GM19467 (cell line): Measurements from ENCODE around the gene NDE1.
"Not testable (repeated sequence)": the region's sequence is repeated elsewhere in the genome, so short reads cannot be mapped to it uniquely, and the experiment has no call there.

Experiments used
- ATAC-seq: cut with Tn5 transposase; IDR thresholded peaks from one replicate; pipeline ENCODE4 v1.9.1; 2021; ENCODE audit warnings: mild to moderate bottlenecking, moderate library complexity; ENCODE audit not compliant: unreplicated experiment

Gene NDE1

DNA sequence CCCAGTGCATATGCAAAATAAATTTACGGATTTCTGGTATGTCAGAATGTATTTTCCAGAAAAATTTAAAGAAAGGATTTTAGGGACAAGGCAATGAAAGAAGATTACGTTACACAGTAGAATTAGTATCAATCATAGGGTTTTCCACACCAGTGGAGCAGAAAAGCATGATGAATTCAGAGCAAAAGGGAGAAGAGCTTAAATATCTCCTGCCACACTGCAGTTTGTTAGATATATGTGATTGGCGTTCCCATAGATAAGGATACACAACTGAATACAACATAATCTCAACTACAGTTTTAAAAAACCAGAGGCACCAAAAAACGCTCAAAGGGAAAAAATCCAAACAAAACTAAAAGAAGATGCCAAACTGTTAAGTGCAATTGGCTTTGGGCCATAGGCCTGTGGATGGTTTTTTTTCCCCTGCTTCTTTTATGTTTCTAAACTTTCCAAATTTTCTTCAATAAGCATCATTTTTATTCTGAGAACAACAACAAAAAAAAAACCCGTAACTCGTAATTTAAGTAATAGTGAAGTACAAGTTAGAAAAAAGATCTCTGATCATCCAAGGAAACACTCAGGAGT lies 29.3 kb upstream of the NDE1 start:
- ATAC-seq = no peak

DNA sequence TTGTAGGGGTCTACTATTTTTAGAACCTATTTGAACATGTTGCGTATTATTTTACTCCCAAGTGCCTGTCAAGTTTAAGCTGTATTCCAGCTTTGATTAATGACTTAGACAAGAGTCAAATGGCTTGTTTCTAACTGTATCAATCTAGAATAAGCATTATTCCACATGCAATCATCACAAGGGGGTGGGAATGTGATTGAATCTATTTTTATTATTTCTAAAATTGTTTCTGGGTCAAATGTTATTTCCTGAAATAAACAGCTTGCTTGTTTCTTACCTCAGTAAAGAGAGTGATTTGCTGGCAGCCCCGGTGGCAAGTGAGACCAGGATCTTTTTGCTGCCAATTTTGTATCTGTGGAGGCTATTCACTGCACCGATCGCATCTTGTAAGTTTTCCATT lies 28.6 kb upstream of the NDE1 start:
- no peak for ATAC-seq

DNA sequence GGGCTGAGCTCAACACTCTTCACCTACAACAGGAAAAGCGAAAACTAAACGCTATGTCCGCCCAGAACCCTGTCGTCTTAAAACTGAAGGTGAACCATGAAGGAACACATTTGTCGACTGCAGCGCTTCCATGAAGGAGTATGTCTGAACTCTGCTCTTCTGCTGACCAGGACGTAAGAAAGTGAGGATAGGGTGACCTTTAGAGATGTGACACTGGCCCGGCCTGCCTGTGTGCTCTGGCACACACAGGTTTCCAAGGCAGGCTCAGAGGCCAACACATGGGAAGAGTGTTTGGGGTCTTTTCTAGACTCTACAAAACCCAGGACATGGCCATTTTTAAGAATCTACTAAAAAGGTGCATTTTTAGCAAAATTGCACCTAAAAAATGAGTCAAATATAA lies 28.2 kb upstream of the NDE1 start:
- ATAC-seq = no peak

DNA sequence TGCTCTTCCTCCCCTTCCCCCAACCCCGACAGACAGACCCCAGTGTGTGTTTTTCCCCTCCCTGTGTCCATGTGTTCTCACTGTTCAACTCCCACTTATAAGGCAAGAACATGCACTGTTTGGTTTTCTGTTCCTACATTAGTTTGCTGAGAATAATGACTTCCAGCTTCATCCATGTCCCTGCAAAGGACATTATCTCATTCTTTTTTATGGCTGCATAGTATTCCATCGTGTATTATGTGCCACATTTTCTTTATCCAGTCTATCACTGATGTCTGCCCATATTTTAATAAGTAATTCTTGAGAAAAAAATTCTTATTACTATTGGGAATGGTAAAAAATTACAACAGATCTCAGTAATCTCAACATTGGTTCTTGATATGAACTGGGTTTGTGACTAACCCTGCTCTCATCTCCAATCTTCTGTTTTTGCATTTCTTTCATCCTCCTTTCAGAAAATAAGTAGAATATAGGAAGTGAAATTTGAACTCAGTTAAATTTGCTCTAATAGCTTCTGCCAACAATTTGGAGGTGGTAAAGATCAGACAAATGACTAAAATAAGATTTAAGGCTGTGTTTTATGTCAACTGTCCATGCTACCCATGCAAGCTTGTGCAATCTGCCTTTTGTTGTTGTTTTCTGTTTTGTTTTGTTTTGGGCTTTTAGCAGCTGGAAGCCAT lies 18.2 kb upstream of the NDE1 start:
- ATAC-seq = no peak

DNA sequence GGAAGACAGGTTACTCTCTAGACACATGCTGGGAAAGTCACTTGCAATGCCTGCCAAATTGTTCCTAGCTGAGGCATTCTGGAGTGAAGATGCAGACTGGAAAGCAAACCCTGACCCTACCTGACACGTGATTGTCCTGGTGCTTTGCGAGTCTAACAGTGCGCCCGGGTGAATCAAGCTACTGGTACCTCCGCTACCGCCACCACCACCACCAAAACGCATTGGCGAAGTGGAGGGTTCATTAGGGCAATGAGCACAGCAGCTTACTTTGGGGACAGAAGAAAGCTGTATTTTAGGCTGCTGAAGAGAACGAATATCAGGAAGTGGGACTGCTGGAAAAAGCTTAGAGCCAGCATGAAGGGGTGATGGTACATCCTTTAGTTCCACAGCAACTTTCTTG lies 14.1 kb upstream of the NDE1 start:
- no peak for ATAC-seq

DNA sequence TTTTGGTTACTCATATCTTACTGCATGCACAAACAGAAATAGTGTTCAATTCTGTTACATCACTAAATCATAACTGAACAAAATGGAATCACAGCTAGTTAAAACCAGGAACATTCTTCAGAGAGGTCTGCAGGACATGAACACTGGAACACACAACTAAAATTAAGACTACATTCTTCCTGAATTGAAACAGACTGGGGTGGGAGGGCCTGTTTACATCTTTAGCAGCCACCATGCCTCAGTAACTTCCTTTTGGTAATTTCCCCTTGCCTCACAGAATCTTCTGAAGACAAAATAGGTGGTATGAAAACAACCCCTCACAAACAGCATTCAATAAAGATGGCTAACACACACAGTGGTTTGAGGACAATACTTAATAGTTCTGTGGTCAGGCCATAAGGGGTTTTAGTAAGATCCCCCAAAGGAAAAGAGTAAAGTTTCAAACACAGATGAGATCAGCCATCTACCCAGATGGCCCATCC lies 13.6 kb upstream of the NDE1 start:
- ATAC-seq = peak; percentile 38

DNA sequence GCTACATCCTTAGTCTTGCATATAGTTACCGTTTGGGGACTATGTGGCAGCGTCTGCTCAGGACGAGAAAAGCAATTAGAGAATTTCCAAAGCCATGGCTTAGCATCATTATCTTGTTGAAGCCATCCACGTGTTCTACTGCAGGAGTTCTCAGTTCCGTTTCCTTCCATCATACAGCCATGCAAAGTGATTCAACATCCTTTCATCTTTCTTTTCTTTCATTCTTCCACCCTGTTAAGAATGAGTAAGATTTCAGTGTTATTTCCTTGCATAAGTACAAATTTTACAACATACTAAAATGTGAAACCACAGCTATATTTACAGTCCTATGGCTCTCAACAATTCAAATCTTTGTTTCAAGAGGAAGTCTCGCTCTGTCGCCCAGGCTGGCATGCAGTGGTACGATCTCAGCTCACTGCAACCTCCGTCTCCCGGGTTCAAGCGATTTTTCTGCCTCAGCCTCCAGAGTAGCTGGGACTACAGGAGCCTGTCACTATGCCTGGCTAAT lies 10.9 kb upstream of the NDE1 start:
- no peak for ATAC-seq

DNA sequence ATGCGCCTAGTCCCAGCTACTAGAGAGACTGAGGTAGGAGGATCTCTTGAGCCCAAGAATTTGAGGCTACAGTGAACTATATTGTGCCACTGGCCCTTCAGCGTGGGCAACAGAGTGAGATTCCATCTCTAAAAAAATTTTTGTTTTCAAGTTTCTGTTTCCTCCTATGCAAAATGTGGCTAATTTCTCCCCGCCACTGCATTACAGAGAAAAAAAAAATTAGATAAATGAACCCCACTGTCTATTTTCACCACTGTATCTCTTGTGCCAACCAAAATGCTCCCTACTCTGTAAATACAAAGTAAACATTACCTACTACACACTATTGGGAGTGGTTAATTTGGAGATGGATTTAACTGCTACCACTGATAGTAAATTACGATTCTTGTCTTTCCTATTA lies 9.1 kb upstream of the NDE1 start:
- ATAC-seq = no peak

DNA sequence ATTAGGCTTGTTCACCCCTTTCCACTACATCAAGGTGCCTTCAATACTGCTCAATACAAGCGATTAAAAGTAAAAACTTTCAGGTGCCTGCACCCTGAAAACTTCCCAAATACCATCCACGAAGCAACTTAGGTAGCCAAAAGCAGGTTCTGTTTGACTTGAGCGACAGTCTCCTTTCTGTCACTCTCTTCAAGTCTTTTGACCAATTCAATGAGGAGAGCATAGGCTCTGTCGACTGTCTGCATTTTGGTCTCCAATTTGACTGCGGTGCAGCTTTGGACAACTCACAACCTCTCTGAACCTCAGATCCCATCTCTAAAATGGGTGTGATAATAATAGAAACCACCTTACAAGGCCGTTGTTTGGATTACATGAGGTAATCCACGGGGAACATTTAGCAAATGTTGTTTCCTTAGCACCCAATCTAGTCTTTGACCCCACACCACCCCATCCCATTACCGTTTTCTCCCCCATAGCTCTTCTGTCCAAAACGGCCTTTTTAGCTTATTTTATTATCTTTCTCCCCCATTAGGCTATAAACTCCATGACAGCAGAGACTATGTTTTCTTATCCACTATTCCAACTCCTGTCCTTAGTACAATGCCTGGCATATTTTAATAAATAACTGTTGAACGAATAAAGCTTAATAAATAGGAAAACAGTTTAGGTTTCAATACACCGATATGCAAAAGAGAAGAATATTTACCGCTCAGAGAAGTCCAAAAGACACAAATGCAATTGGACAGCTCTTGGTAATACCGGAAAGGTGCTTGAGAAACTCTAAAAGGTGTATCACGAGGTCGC lies 8.1 kb upstream of the NDE1 start:
- ATAC-seq = no peak

DNA sequence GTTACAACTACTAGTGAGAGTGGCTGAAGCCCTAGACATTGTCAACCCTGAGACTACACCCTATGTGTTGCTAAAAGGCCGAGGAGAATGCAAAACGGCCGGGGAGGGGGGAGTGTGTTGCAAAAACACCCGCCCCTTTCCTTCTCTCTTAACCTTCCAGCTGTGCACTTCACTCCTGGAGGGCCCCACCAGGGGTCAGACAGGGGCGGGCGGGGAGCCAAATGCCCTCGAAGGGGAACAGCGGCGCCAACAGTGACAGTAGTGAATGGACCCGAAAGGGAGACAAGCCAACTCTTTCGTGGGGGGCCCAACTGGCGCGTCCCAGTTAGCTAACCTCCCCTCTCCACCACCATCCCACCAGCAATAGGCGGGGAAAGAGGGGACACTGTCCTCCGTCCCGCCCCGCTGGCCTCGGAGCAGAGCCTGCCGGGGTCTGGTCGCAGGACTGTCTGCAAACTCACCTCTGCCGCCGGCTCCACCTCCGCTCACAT lies 7.4 kb upstream of the NDE1 start:
- ATAC-seq = peak; percentile 47

DNA sequence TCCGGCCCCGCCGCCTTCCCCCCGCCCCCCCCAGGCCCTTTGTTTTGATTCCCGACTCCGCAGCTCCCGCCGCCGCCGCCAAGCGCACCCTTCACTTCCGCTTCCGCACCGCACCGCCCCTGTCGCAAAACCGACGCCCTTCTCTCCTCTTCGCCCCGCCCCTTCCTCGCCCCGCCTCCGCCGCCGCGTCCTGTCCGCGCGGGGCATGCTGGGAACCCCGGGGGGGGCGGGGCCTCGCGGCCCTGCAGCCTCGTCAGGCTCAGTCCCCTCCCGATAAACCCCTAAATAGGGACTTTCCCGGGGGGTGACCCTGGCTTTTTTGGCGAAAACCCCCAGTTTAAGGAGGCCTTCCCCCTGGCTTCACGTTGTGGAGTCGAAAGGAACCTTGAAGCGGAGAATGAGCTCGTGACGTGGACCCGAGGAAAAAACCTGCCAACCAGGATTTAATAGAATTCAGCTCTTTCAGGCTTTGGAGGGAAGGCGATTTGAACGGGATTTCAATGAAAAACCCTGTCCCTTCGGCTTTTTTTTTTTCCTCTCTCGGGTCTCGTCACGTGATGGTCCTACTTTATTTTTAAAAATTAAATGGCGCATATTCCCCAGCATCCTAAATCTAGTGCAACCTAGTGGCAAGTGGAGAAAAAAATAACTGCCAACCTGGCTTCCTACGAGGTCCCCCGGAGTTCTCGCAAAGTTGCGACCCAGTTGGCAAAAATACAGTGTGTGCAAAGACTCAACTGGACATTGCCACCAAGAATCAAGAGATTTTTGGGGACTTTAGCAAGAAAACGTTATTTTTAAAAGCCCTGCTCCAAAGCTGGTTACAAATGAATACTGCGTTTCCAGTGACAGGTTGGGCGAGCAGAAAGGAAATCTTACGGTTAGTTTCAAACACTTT lies 6.7 kb upstream of the NDE1 start, which contains the start of gene MARF1:
TSS of gene MARF1 (minus strand) at position 107 of the 898 bp plus-strand sequence. CDS start 3,921 bp downstream, outside the sequence.
- peak; percentile 40 for ATAC-seq

DNA sequence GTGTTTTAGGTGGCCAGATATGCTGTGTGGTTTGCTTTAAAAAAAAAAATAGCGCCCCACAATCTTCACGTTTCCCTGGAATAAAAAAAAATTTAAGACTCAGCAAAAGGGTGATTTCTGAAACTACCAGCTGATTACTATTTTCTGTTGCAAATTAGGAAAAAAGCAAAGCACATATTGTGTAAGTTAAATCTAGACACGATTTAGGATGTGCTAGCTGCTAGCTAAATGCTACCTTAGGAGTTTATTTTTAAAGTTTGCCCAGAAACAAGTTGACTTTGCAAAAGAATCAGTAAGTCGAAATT lies 6.1 kb upstream of the NDE1 start:
- ATAC-seq = no peak

DNA sequence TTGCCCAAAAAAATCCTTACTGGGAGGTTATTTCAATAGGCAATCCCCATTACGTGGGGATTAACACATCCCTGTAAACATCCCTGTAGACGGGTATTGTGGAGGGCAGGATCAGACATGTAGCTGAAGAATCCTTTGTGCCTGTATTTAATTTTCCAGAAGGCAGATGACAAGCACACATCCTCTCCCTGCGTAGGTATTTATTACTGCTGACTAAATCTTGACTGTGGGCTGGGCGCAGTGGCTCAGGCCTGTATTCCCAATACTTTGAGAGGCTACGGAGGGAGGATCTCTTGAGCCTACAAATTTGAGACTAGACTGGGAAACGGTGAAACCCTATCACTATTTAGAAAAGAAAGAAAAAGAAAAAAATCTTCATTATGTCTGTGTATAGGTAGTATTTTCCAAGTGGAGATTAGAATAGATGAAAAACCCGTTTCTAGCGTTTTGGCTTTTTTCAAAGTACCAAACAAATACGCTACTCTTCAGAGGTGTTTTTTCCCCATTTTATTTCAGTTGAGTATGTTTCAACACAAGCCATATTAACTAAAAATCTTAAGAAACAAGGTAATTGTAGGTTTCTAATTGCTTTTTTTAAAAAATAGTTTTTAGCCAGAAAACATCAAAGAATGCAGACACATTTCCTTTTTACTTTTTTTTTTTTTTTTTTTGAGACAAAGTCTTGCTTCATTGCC lies 5.6 kb upstream of the NDE1 start:
- no peak for ATAC-seq

DNA sequence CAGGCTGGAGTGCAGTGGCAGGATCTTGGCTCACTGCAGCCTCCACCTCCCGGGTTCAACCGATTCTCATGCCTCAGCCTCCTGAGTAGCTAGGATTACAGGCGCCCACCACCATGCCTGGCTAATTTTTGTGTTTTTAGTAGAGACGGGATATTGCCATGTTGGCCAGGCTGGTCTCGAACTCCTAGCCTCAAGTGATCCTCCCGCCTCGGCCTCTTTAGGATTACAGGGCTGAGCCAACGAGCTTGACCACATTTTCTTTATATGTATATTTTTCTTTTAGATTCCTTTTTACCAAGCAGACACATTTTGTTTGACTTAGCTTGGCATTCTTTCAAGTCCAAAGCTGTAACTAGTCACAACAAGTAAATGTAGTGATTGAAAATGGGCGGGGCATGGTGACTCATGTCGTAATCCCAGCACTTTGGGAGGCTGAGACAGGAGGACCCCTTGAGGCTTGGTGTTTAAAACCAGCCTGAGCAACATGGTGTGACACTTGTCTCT lies 5.0 kb upstream of the NDE1 start:
- not testable (repeated sequence) for ATAC-seq

DNA sequence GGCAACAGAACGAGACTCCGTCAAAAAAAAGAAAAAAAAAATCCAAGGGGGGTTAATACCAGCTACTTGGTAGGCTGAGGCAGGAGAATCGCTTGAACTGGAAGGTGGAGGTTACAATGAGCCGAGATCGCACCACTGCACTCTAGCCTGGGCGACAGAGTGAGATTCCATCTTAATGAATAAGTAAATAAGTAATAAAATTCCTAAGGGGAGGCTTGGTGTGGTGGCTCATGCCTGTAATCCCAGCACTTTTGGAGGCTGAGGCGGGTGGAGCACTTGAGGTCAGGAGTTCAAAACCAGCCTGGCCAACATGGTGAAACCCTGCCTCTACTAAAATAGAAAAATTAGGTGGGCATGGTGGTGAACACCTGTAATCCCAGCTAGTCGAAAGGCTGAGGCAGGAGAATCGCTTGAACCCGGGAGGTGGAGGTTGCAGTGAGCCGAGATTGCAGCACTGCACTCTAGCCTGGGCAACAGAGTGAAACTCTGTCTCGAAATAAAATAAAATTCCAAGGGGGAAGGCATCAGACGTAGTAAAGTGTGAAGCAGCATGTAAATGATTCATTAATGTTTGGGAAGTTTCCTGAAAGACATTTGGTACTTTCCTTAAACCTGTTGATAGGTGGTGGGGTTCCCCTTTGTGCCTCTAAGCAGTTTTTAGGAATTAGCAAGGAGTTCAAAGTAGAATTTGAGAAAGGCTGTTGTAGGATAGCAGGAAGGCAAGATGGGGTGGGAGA lies 3.3 kb upstream of the NDE1 start:
- not testable (repeated sequence) for ATAC-seq

DNA sequence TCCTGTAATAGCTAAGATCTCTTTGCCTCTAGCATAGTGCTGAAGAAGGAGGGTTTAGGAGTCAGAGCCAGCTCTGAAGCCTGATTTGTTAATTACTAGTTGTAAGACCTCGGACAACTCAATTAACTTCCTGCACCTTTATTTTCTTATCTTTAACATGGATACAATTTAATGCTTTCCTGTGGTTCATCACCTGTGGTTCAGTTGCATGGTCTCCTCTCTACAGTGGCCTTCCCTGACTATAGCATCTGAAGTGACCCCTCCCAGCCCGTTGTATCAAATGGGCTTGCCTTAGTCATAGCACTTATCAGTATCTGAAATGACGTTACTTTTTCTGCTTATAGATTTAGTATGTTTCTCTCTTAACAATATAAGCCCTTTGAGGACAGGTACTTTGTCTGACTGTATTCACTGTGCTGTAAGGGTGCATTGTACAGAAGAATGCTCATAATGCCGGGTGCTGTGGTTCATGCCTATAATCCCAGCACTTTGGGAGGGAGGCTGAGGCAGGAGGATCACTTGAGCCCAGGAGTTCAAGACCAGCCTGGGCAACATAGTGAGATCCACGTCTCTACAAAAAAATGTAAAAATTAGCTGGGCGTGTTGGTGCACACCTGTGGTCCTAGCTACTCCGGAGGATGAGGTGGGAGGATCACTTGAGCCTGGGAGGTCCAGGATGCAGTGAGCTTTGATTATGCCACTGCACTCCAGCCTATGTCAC lies 2.6 kb upstream of the NDE1 start:
- ATAC-seq = no peak

DNA sequence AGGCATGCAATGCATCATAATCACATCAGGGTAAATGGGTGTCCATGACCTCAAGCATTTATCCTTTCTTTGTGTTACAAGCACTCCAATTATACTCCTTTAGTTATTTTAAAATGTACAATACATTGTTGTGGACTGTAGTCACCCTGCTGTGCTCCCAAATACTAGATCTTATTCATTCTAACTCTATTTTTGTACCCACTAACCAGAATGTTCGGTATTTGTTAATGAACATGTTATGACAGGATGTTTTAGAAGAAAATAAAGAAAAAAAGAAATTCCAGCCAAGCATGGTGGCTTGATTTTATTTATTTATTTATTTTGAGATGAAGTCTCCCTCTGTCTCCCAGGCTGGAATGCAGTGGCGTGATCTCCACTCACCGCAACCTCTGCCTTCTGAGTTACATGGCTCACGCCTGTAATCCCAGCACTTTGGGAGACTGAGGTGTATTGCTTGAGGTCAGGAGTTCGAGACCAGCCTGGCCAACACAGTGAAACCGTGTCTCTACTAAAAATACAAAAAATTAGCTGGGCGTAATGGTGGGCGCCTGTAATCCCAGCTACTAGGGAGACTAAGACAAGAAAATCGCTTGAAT lies 1.8 kb upstream of the NDE1 start:
- no peak for ATAC-seq

DNA sequence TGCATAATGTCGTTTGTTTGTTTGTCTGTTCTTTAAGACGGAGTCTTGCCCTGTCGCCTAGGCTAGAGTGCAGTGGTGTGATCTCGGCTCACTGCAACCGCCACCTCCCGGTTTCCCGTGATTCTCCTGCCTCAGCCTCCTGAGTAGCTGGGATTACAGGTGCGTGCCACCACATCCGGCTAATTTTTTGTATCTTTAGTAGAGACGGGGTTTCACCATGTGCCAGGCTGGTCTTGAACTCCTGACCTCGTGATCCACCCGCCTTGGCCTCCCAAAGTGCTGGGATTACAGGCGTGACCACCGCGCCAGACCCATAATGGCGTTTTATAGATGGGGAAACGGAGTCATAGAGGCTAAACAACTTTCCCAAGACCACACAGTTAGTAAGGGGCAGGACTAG lies 734 bp upstream of the NDE1 start:
- ATAC-seq = not testable (repeated sequence)
